Sigmoid colon (tissue), 4 donors: Measurements from ENCODE around the gene WFS1.

Source experiments
- EP300 ChIP-seq, 4 donors: sonication (generic); formaldehyde crosslinking; IDR thresholded peaks; one replicate each; pipeline ENCODE4 v1.6.1; 2017; ENCODE audit warnings: antibody characterized with exemption in 4 of 4
- POLR2A ChIP-seq, 2 donors: fragments of 450-650 bp; IDR thresholded peaks; one replicate each; pipeline ENCODE4 v1.6.1; 2016; ENCODE audit warnings: antibody characterized with exemption in 2 of 2, mild to moderate bottlenecking in 2 of 2, moderate library complexity in 2 of 2
- POLR2AphosphoS5 ChIP-seq, 4 donors: sonication (generic); formaldehyde crosslinking; IDR thresholded peaks; one replicate each; pipeline ENCODE4 v1.6.1; 2017; ENCODE audit warnings: antibody characterized with exemption in 4 of 4
- TF ChIP-seq, protein P1 (sequence below), 4 experiments: fragments of 450-650 bp in 3 of 4; fragments of 200-600 bp in 1 of 4; IDR thresholded peaks; one replicate each; pipeline ENCODE4 v1.5.1; 2016 to 2019; ENCODE audit warnings: antibody characterized with exemption in 4 of 4, mild to moderate bottlenecking in 3 of 4, moderate library complexity in 2 of 4

DNA sequence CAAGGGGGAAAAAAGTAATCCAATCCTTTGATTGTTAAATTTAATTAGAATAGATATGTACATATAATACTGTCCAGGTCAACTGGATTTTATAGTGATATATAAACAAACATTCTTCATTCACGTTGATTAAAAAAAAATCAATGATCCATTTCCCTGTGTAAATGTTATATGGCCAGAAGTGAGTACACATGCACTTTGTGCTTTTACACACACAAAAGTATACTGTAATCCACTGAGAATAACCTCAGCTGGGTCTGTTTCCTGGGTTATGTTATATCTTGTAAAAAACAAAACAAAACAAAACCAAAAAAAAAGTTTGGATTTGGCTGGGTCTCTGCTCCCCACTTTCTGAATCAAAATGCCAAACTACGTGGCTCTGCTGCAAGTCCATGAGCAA, 51.7 kb downstream of the WFS1 start:
- TF ChIP-seq, protein P1, sequence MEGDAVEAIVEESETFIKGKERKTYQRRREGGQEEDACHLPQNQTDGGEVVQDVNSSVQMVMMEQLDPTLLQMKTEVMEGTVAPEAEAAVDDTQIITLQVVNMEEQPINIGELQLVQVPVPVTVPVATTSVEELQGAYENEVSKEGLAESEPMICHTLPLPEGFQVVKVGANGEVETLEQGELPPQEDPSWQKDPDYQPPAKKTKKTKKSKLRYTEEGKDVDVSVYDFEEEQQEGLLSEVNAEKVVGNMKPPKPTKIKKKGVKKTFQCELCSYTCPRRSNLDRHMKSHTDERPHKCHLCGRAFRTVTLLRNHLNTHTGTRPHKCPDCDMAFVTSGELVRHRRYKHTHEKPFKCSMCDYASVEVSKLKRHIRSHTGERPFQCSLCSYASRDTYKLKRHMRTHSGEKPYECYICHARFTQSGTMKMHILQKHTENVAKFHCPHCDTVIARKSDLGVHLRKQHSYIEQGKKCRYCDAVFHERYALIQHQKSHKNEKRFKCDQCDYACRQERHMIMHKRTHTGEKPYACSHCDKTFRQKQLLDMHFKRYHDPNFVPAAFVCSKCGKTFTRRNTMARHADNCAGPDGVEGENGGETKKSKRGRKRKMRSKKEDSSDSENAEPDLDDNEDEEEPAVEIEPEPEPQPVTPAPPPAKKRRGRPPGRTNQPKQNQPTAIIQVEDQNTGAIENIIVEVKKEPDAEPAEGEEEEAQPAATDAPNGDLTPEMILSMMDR (IDR thresholded peaks at IDR 0.05): no peak
- TF ChIP-seq POLR2A (IDR thresholded peaks at IDR 0.05): no peak
- no peak for TF ChIP-seq EP300 (IDR thresholded peaks at IDR 0.05)
- no peak for TF ChIP-seq POLR2AphosphoS5 (IDR thresholded peaks at IDR 0.05)
